Prostate gland (tissue), 2 donors: ENCODE results near the gene ADARB2. TPM values are rescaled to one million over a fixed set of nuclear protein-coding genes. Genes with fewer than 3 reads are reported as not detected.

ENCODE experiments used
- DNase-seq: peaks from one replicate; pipeline ENCODE4 v3.0.0-alpha.2; 2019; ENCODE audit warnings: low spot score
- H3K27ac ChIP-seq, 2 donors: fragments of 200-600 bp; sonication (generic); 2 replicates each; pipeline ENCODE4 v1.5.1; 2017 to 2019
- H3K27me3 ChIP-seq: fragments of 200-600 bp; sonication (generic); replicated peaks from 2 replicates; pipeline ENCODE4 v1.5.1; 2019; ENCODE audit not compliant: insufficient read depth
- H3K36me3 ChIP-seq, 2 donors: fragments of 200-600 bp; sonication (generic); 1 replicate in 1 of 2; 2 replicates in 1 of 2; pipeline versions ENCODE4 v1.5.1 to v1.8.1; 2017 to 2019
- H3K4me1 ChIP-seq: fragments of 200-600 bp; sonication (generic); replicated peaks from 2 replicates; pipeline ENCODE4 v1.5.1; 2019
- H3K4me3 ChIP-seq, 2 donors: fragments of 200-600 bp; sonication (generic); 2 replicates each; pipeline ENCODE4 v1.5.1; 2017 to 2019
- H3K9me3 ChIP-seq: fragments of 200-600 bp; sonication (generic); 2 replicates; pipeline ENCODE4 v1.5.1; 2017
- POLR2A ChIP-seq: fragments of 450-650 bp; IDR thresholded peaks from one replicate; pipeline ENCODE4 v1.6.1; 2016; ENCODE audit warnings: antibody characterized with exemption, mild to moderate bottlenecking
- POLR2AphosphoS5 ChIP-seq: sonication (generic); formaldehyde crosslinking; IDR thresholded peaks from one replicate; pipeline ENCODE4 v1.6.1; 2017; ENCODE audit warnings: antibody characterized with exemption
- WGBS: methylation state at CpG from one replicate; pipeline ENCODE4 v1.1.5; 2018; 5-methylcytosine and 5-hydroxymethylcytosine counted together
- intact Hi-C: fragments of 100-400 bp; cut with DNase I; formaldehyde crosslinking; loops from one replicate; pipeline ENCODE4 v1.14.2; 2022
- total RNA-seq, 2 donors: library from RNA; depleted of rRNA; stranded (reverse); fragments of >200 nt; gene quantifications; one replicate each; pipeline ENCODE4 v1.1.0, GENCODE V29; 2016
- TF ChIP-seq, protein P1 (sequence below), 4 experiments: fragments of 200-600 bp in 2 of 4; fragments of 450-650 bp in 2 of 4; sonication (generic) in 2 of 4; IDR thresholded peaks; 1 replicate in 3 of 4; 2 replicates in 1 of 4; pipeline ENCODE4 v1.5.1; 2016 to 2019; ENCODE audit warnings: antibody characterized with exemption in 4 of 4, mild to moderate bottlenecking in 2 of 4, moderate library complexity in 2 of 4

The ADARB2 gene
- total RNA-seq, 2 donors from 2014 or later, result 0.36 to 10.5 TPM

DNA sequence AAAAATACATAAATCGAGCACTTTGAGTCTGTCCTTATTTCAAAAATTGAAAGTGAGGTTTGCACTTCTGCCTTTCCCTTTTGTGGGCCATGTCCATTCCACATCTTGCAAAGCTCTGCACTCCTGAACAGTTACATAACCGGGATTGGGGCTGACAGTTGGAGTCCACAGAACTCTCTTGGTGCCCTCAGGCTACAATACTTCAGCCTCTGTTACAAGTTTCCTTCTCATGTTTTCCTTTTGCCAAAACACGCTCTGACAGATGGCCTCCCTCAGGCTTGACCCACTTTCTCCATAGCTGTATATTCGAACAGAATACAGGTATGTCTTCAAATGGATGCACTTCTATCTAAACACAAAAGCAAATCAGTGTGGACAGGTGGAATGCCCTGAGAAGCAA is 345.2 kb downstream of the ADARB2 start:
- Histone ChIP-seq H3K4me3 (no peak overlapping the region), H3K27ac (no peak overlapping the region), H3K9me3 (no peaks in the 10 kb centered on the region), H3K36me3 (no peaks in the 10 kb centered on the region), H3K4me1 (no peaks in the 10 kb centered on the region), H3K27me3 (no peaks in the 10 kb centered on the region)
- intact Hi-C loops, result no loop called here
- WGBS, result 66% methylated on average over 4 of the region's 4 CpGs
- TF ChIP-seq POLR2A (no peak), POLR2AphosphoS5 (no peak)
- TF ChIP-seq, protein P1, sequence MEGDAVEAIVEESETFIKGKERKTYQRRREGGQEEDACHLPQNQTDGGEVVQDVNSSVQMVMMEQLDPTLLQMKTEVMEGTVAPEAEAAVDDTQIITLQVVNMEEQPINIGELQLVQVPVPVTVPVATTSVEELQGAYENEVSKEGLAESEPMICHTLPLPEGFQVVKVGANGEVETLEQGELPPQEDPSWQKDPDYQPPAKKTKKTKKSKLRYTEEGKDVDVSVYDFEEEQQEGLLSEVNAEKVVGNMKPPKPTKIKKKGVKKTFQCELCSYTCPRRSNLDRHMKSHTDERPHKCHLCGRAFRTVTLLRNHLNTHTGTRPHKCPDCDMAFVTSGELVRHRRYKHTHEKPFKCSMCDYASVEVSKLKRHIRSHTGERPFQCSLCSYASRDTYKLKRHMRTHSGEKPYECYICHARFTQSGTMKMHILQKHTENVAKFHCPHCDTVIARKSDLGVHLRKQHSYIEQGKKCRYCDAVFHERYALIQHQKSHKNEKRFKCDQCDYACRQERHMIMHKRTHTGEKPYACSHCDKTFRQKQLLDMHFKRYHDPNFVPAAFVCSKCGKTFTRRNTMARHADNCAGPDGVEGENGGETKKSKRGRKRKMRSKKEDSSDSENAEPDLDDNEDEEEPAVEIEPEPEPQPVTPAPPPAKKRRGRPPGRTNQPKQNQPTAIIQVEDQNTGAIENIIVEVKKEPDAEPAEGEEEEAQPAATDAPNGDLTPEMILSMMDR (IDR thresholded peaks at IDR 0.05), result no peak
- no peak for DNase-seq

DNA sequence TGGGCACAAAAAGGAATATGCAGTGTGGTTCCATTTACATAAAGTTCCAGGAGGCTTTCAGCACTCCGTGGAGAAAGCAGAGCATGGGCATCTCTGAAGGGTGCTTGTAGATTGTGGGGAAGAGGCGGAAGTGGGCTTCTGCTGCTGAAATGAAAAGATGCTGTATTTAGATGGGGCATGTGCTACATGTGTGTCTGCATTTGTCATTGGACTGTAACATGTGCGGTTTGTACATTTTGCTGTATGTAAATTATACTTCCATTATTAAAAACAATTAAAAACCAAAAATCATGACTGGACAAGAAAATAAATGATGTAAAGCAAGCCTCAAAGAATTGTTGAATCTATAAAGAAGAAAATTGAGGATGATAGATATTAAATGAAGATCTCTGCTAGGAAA is 347.1 kb downstream of the ADARB2 start:
- no peak overlapping the region for H3K27ac ChIP-seq
- H3K4me3 ChIP-seq, result no peak overlapping the region
- no peaks in the 10 kb centered on the region for H3K36me3 ChIP-seq
- no peaks in the 10 kb centered on the region for H3K4me1 ChIP-seq
- DNase-seq, result no peak
- H3K9me3 ChIP-seq, result no peaks in the 10 kb centered on the region
- TF ChIP-seq POLR2A (no peak), POLR2AphosphoS5 (no peak)
- TF ChIP-seq, protein P1 (IDR thresholded peaks at IDR 0.05), result no peak
- no peaks in the 10 kb centered on the region for H3K27me3 ChIP-seq
- 83% methylated on average over 3 of the region's 3 CpGs for WGBS
- intact Hi-C loops, result no loop called here

DNA sequence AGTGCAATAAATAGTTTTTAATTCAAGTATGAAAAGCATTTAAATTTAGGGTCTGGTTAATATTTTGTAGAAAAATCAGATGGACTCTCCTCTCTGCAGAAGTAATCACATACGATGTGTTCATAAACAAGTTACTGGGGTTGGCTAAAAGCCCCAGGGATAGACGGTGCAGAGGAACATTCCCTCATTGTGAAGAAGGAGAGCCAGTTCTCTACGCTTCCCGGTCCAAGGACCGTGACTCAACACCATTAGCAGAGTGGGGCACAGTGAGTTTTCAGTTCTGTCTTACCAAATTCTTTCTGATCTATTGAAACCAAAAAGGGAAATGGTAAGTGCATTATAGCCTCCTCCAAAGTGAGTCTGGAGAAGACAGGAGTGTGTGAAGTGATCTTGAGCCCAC is 353.3 kb downstream of the ADARB2 start:
- H3K4me1 ChIP-seq, result no peaks in the 10 kb centered on the region
- 20% methylated on average over 5 of the region's 5 CpGs for WGBS

DNA sequence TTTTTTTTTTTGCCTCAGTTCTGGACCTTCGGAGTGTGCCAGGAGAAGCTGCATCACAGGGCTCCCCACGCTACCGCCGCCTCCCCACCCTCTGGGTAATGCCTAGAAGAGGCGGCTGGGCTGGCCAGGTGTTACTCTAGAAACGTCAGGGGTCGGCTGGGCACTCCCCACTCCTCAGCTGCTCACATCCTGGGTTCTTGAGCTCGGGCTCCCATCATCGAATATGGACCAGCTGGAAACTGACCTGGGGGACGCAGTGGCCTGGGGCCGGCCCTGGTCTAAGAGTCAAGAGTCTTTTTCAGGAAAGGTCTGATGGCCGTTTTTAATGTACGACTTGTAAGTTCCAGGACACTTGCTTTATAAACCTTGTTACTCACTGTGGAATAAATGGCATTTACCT is 354.6 kb downstream of the ADARB2 start:
- WGBS, result 87% methylated on average over 13 of the region's 13 CpGs
- H3K27me3 ChIP-seq, result no peaks in the 10 kb centered on the region
- H3K9me3 ChIP-seq, result no peaks in the 10 kb centered on the region
- no peak overlapping the region for H3K4me3 ChIP-seq
- DNase-seq, result no peak
- peaks cover 4% of the 10 kb centered on the region for H3K4me1 ChIP-seq
- TF ChIP-seq, protein P1 (IDR thresholded peaks at IDR 0.05), result no peak
- TF ChIP-seq POLR2AphosphoS5 (no peak), POLR2A (no peak)
- intact Hi-C loops, result no loop called here
- no peaks in the 10 kb centered on the region for H3K36me3 ChIP-seq
- no peak overlapping the region for H3K27ac ChIP-seq

More for the DNA sequence above, 353.3 kb downstream of the ADARB2 start:
- no peak for TF ChIP-seq POLR2AphosphoS5
- TF ChIP-seq, protein P1 (IDR thresholded peaks at IDR 0.05), result no peak
- no peak for TF ChIP-seq POLR2A
- no peak overlapping the region for H3K4me3 ChIP-seq
- H3K27ac ChIP-seq, result no peak overlapping the region
- intact Hi-C loops, result no loop called here
- no peaks in the 10 kb centered on the region for H3K9me3 ChIP-seq
- no peaks in the 10 kb centered on the region for H3K36me3 ChIP-seq
- H3K27me3 ChIP-seq, result no peaks in the 10 kb centered on the region
- DNase-seq, result no peak

DNA sequence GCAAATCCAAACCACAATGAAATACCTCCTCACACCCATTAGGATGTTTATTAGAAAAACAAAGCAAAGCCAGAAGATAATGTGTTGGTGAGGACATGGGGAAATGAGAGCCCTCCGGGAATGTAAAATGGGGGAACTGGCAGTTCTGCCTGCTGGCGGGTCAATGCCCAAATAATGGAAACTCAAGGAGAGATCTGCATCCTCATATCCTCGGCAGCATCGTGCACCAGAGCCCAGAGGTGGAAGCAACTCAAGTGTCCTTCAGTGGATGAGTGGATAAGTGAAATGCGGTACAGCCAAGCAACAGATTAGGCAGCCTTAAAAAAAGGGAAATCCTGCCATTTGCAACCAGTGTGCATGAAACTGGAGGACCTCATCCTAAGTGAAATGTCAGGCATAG is 356.0 kb downstream of the ADARB2 start:
- no peak for TF ChIP-seq POLR2AphosphoS5
- TF ChIP-seq, protein P1 (IDR thresholded peaks at IDR 0.05), result no peak
- no peak for TF ChIP-seq POLR2A
- WGBS, result 90% methylated on average over 5 of the region's 5 CpGs

More for the DNA sequence above, 356.0 kb downstream of the ADARB2 start:
- Histone ChIP-seq H3K9me3 (no peaks in the 10 kb centered on the region), H3K27ac (no peak overlapping the region), H3K4me3 (no peak overlapping the region), H3K27me3 (no peaks in the 10 kb centered on the region), H3K4me1 (peaks cover 4% of the 10 kb centered on the region), H3K36me3 (no peaks in the 10 kb centered on the region)
- DNase-seq, result no peak
- intact Hi-C loops, result no loop called here
